Effector memory CD8-positive, alpha-beta T cell (primary cell): ENCODE measurements around the gene STX16.

Experiments
- ATAC-seq: fragments of 150-1000 bp; cut with Tn5 transposase; replicated peaks from 2 replicates; pipeline ENCODE4 v1.10.0; 2021; ENCODE audit warnings: mild to moderate bottlenecking, moderate library complexity
- DNase-seq, 3 experiments: peaks; one replicate each; pipeline ENCODE4 v3.0.0; 2021
- H3K27ac Mint-ChIP-seq, 2 donors: one replicate each; pipeline ENCODE4 v1.8.0; 2022; ENCODE audit warnings: mild to moderate bottlenecking in 2 of 2, mixed read lengths in 2 of 2, moderate library complexity in 2 of 2
- H3K27me3 Mint-ChIP-seq, 2 donors: one replicate each; pipeline ENCODE4 v1.8.0; 2022; ENCODE audit warnings: mixed read lengths in 2 of 2
- H3K36me3 Mint-ChIP-seq: one replicate; pipeline ENCODE4 v1.8.0; 2022; ENCODE audit warnings: mild to moderate bottlenecking, moderate library complexity, mixed read lengths; ENCODE audit not compliant: insufficient read depth
- H3K4me1 Mint-ChIP-seq, 2 donors: one replicate each; pipeline ENCODE4 v1.8.0; 2022; ENCODE audit warnings: low read depth in 2 of 2, mixed read lengths in 2 of 2
- H3K4me3 Mint-ChIP-seq, 2 donors: one replicate each; pipeline ENCODE4 v1.8.0; 2022; ENCODE audit warnings: mild to moderate bottlenecking in 2 of 2, mixed read lengths in 2 of 2, moderate library complexity in 2 of 2
- H3K9me3 Mint-ChIP-seq, 2 donors: one replicate each; pipeline ENCODE4 v1.8.0; 2022; ENCODE audit warnings: mixed read lengths in 2 of 2

The STX16 gene

DNA sequence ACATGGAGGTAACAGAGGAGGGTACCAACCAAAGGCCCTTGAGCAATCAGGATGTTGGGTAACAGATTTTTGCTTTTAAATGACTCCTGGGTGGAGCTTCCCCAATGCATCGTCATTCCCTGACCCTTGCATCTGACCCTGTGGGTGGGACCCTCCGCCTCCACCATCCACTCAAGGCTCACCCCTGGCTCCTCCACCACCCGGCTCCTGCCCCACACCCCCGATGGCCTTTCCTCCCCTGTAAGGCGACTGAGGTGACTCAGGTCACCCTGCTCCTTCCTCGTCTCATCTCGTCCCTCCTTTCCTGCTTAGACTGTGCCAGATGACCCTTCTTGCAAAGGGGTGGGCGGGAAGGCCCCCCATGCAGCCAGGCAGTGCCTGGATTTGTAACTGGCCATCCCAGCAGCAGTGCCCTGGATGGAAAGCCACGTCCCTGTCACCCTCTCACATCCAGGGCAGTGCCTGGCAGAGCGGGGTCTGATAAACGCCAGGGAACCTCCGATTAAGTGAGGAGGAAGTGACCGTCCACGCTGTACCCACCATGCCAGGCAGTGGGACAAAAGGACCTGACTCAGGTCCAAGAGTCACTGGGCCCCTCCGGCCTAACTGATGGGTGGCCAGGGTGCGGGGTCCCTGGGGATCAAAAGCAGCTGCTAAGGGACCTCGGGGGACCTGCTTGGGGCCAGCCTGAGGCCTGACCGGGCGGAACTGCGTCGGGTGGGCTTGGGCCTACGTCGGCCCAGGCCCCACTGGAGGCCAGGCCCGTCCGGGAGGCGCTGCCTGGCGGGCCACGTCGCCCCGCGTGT is 40.9 kb downstream of the STX16 start:
- Mint-ChIP-seq H3K9me3 (no peaks in the 10 kb centered on the region), H3K4me1 (peaks cover 5 to 6% of the 10 kb centered on the region in 2 donors), H3K27me3 (no peaks in the 10 kb centered on the region), H3K4me3 (peak overlapping the region; percentile 46 to 48), H3K27ac (peak overlapping the region; percentile 35 to 65), H3K36me3 (peaks cover 9% of the 10 kb centered on the region)
- DNase-seq (peak in 2 of 3 experiments; percentile 11 to 25), ATAC-seq (no peak)

DNA sequence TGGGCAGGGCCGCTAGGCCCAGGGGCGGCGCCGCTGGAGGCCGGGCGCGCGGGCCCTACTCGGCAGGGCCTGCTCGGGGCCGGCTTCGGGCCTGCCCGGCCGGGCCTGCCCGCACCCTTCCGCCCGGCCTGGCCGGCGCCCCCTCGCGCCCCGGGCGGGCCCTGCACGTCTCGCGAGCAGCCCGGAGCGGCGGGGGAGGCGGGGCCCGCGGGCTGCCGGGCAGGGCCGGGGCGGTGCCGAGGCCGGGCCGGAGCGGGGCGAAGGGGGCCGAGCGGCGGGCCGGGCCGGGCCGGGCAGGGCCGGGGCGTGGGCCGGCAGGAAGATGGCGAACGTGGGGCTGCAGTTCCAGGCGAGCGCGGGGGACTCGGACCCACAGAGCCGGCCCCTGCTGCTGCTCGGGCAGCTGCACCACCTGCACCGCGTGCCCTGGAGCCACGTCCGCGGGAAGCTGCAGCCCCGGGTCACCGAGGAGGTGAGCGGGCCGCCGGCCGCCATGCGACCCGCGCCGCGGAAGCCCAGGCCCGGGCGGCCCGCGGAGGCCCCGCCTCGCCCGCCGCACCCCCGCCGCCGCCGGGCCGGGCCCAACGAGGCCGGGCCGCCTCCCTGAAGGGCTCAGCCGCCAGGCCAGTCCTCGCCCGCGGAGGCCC is 41.6 kb downstream of the STX16 start, which contains the start of gene NPEPL1:
NPEPL1 (plus strand) TSS at position 222 of the 647 bp plus-strand sequence; CDS start at position 323, 101 bp downstream.
- ATAC-seq, result peak; percentile 94
- DNase-seq, result peak; percentile 51 to 68 (median 54)
- no peaks in the 10 kb centered on the region for H3K27me3 Mint-ChIP-seq
- H3K9me3 Mint-ChIP-seq, result no peaks in the 10 kb centered on the region
- H3K36me3 Mint-ChIP-seq, result peaks cover 9% of the 10 kb centered on the region
- peak within 1 kb of the TSS; percentile 85 to 86 for H3K27ac Mint-ChIP-seq
- peak within 1 kb of the TSS; percentile 76 to 79 for H3K4me3 Mint-ChIP-seq
- peaks cover 5 to 9% of the 10 kb centered on the region in 2 donors for H3K4me1 Mint-ChIP-seq

DNA sequence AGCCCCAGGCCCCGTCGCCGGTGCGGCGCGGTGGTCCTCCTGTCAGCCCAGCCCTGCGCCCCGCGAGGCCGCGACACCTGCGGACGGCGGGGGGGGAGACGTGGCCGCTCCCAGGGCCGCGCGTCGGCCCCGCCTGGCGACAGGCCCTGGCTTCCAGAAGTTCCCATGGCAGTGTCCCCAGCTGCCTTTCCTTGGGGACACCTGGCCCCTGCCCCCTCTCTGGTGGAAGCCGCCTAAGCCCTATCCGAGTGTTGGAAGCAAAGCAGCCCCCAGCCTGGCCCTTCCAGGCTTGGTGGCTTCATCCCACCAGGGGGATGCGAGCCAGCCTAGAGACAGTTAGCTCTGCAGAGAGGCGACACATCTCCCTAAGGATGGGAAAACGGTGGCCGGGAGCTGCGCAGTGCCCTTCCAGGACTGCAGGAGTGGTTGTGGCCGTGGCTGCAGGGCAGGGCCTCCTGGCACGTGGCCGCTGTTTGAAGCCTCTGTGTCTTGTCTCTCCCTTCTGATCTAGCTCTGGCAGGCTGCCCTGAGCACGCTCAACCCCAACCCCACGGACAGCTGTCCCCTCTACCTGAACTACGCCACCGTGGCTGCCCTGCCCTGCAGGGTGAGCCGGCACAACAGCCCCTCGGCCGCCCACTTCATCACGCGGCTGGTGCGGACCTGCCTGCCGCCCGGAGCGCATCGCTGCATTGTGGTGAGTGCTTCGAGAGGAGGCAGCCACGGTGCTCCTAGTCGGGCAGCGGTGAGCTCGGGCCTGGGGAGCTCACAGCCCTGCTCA is 42.3 kb downstream of the STX16 start:
- peak overlapping the region; percentile 76 to 79 for H3K4me3 Mint-ChIP-seq
- peaks cover 5 to 12% of the 10 kb centered on the region in 2 donors for H3K4me1 Mint-ChIP-seq
- peak overlapping the region; percentile 85 to 86 for H3K27ac Mint-ChIP-seq
- H3K9me3 Mint-ChIP-seq, result no peaks in the 10 kb centered on the region
- H3K27me3 Mint-ChIP-seq, result no peaks in the 10 kb centered on the region
- DNase-seq (peak in 1 of 3 experiments; percentile 32), ATAC-seq (no peak)
- peaks cover 9% of the 10 kb centered on the region for H3K36me3 Mint-ChIP-seq

DNA sequence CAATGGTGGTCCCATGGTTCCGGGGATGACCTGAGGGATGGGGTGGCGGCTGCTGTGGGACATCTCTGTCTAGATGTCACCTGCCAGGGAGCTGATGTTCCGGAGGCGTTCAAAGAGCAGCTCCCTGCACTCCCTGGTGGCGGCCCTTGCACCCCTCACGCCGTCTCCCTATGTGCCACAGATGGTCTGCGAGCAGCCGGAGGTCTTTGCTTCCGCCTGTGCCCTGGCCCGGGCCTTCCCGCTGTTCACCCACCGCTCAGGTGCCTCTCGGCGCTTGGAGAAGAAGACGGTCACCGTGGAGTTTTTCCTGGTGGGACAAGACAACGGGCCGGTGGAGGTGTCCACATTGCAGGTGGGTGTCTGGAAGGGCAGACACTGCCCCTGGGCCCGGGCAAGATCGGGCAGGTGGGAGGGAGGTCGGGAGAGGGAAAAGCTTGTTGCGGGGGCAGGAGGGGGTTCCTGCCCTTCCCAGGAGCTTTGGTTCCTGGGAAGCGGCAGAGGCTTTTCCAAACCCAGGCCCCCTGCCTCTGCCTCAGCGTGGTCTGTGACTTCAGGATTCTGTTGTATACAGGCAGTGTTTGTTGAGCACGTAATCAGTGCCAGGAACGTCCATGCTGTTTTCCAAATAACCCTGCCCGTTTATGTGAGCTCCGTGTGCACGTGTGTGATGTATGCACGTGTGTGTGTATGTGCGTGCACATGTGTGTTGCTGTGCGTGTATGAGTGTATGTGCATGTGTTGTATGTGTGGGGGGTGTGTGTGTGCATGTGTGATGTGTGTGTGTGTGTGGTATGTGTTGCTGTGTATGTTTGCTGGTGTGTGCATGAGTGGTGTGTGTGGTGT is 43.4 kb downstream of the STX16 start:
- DNase-seq, result no peak

DNA sequence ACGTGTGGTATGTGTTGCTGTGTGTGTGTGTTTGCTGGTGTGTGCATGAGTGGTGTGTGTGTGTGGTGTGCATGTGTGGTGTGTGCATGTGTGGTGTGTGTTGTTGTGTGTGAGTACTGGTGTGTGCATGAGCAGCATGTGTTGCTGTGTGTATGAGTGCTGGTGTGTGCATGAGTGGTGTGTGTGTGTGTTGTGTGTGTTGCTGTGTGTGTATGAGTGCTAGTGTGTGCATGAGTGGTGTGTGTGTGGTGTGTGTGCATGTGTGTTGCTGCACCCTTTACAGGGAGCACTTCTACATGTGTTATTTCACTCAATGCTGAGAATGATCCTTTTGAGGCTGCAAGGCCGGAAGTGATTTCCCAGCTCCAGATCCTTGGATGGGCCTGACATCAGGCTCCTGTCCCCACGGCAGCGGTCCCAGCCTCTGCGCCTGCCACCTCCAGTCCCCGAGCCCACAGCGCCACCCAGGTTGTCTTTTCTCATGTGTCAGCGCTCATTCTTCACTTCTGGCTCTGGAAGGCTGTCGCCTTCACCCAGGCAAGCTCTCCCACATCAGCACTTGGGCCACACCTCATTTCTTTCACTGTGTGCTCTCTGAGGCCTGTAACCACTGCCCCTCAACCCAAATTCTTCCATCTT is 44.1 kb downstream of the STX16 start:
- no peak for ATAC-seq
- H3K9me3 Mint-ChIP-seq, result no peaks in the 10 kb centered on the region
- H3K36me3 Mint-ChIP-seq, result peaks cover 9% of the 10 kb centered on the region
- H3K4me3 Mint-ChIP-seq, result no peak overlapping the region
- H3K27ac Mint-ChIP-seq, result no peak overlapping the region
- peaks cover 5 to 13% of the 10 kb centered on the region in 2 donors for H3K4me1 Mint-ChIP-seq
- H3K27me3 Mint-ChIP-seq, result no peaks in the 10 kb centered on the region
- no peak for DNase-seq

More for the DNA sequence above, 43.4 kb downstream of the STX16 start:
- Mint-ChIP-seq H3K4me1 (peaks cover 5 to 12% of the 10 kb centered on the region in 2 donors), H3K27me3 (no peaks in the 10 kb centered on the region), H3K9me3 (no peaks in the 10 kb centered on the region), H3K4me3 (peak overlapping the region; percentile 76 to 79), H3K36me3 (peaks cover 9% of the 10 kb centered on the region), H3K27ac (no peak overlapping the region)
- no peak for ATAC-seq

DNA sequence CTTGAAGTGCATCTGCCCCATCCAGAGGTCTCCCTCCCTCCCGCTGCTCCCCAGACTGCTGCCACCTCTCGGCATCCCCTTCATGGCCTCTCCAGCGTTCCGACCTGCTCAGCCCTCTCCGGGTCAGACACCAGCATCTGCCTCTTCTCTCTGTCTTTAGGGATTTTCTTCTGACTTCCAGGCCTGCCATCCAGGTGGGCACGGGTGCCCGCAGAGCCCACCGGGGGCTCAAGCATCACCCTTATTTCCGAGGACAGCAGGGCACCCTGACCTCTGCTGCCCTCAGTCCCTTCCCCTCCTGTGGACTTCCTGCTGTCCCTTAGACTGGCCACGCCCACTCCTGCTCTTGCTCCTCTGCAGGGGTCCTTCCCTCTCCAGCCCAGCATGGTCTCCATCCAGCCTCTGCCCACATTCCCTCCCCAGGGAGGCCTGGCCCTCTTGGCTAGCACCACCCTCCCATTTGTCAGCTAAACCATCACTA is 44.9 kb downstream of the STX16 start:
- Mint-ChIP-seq H3K27ac (no peak overlapping the region), H3K4me3 (no peak overlapping the region), H3K9me3 (no peaks in the 10 kb centered on the region), H3K4me1 (peaks cover 5 to 15% of the 10 kb centered on the region in 2 donors), H3K27me3 (no peaks in the 10 kb centered on the region), H3K36me3 (peaks cover 9% of the 10 kb centered on the region)
- ATAC-seq, result no peak
- DNase-seq, result no peak

DNA sequence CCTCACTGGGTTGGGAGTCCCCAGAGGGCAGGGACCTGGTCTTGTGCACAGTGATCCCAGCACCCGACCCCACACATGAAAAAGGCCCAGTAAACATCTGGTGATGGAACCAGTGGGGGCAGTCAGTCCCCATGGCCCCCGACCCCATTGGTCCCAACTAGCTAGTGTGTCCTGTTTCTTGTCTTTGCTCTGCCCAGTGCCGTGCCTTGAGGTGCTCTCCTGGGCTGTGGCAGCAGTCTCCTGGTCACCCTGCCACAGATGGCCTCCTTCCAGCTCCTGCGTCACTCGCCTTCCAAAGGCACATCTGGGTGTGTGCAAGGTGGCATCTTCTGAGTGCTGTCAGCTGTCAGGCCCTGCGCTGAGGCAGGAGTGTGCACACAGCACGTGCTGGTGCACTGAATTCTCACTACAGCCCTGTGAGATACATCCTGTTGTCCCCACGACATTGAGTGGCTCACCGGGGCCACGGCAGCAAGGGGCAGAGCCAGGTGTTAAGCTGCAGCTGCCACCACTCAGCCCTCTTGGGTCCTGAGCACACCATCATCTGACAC is 45.4 kb downstream of the STX16 start:
- Mint-ChIP-seq H3K27me3 (no peaks in the 10 kb centered on the region), H3K36me3 (peaks cover 9% of the 10 kb centered on the region), H3K4me1 (peaks cover 5 to 15% of the 10 kb centered on the region in 2 donors), H3K27ac (peak overlapping the region in 1 of 2 donors; percentile 44), H3K4me3 (no peak overlapping the region), H3K9me3 (no peaks in the 10 kb centered on the region)
- no peak for DNase-seq
- ATAC-seq, result no peak

DNA sequence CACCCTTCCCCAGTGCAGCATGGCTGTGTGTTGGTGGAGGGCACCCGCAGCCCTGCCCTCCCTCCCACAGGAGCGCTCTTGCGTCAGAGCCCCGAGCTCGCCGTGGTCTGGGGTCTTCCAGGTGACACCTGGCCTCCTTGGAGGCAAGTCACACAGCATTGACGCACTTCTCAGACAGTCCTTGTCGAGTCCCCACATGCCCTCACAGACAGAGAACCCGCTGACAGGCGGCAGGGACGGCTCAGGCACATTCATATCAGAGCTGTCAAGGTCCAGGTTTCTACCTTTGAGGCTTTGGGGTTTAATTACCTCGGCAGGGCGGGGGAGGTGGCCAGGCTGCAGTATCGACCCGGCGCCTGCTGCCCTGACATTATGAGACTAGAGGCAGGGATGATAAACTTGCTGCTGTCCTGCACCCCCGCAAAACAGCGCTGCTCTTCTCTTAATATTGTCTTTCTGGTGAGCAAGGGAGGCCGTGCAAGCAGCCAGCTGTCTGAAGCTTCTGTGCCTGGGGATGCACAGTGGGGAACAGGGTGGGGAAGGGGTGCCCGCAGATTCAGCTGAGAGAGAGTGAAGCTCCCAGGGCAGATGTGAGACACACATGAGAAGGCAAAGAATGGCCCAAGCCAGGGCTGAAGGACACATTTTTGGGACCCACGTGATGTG is 46.3 kb downstream of the STX16 start:
- DNase-seq, result no peak
- Mint-ChIP-seq H3K27me3 (no peaks in the 10 kb centered on the region), H3K4me1 (peaks cover 5 to 15% of the 10 kb centered on the region in 2 donors), H3K36me3 (peaks cover 15% of the 10 kb centered on the region), H3K9me3 (no peaks in the 10 kb centered on the region), H3K27ac (peak overlapping the region in 1 of 2 donors; percentile 44), H3K4me3 (no peak overlapping the region)
- no peak for ATAC-seq

DNA sequence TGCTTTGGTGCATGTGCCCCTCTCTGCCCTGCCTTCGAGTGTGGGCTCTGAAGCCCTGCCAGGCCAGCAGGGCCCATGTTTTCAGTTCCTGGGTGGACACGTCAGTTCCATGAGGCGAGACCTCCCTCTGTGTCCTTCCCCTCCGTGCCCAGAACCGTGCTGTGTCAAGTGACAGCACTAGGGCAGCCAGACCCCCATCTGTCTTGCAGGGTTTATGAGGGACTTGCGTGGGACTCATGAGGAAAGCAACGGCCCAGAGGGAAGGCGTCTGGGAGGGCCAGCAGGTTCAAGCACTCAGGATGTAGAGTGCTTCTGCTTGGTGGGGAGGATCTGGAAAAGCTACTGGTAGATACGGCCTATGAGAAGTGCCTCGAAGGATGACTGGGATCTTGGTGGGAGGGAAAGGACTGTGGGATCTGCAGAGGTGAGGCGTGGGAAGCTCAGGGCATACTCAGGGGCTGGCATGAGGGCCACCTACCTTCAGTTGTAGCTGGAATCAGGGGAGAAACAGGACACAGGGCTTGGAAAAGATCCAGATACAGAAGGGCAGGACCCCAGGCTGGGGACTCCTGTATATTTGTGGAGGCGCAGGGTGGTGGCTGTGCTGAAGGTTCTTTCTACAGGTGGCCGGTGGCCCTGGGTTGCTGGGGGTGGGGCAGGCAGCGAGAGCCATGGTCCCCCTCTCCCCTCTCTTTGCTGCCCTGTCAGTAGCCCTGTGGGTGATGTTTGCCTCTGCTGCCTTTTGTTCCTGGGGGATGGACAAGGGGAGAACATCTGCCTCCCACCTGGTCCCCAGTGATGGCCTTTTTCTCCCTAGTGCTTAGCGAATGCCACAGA is 47.0 kb downstream of the STX16 start:
- ATAC-seq (no peak), DNase-seq (no peak)
- Mint-ChIP-seq H3K4me3 (no peak overlapping the region), H3K9me3 (no peaks in the 10 kb centered on the region), H3K27me3 (no peaks in the 10 kb centered on the region), H3K4me1 (peaks cover 5 to 15% of the 10 kb centered on the region in 2 donors), H3K36me3 (peaks cover 21% of the 10 kb centered on the region), H3K27ac (peak overlapping the region in 1 of 2 donors; percentile 89)

DNA sequence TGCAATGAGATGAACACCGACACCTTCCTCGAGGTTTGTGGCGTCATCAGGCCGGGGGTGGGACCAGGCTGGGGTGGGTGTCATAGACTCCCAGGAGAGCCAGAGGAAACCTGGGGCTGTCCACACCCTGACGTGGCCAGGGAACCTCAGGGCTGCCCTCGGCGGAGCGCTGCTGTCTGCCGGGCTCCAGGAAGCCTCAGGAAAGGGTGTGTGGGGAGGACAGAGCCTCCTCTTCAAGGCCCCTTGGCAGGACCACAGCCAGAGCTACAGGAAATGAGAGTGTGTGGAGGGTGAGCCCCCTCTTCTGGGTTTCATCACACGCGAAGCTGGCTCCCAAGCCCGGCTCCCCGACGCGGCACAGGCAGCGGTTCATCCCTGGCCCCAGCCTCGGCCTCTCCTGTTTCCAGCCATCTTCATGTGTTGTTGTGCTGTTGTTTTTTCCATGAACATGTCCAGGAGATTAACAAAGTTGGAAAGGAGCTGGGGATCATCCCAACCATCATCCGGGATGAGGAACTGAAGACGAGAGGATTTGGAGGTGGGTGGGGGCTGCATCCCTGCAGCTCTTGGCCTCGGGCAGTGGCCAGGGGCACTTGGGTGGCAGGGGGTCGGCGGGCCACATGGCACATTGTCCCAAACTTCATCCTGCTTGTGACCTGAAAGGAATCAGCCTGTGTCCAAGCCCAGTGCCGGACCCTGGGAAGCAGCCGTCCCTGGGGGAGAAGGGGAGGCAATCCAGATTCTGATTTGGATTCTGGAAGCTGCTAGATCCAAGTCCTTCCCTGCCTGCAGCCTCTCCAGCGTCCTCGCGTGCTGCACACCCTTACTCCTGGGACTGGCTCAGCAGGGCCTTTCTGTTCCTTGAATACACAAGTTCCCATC is 47.9 kb downstream of the STX16 start:
- ATAC-seq (no peak), DNase-seq (no peak)
- peaks cover 0 to 10% of the 10 kb centered on the region in 2 donors for H3K4me1 Mint-ChIP-seq
- H3K4me3 Mint-ChIP-seq, result no peak overlapping the region
- H3K27me3 Mint-ChIP-seq, result no peaks in the 10 kb centered on the region
- H3K36me3 Mint-ChIP-seq, result peaks cover 20% of the 10 kb centered on the region
- H3K27ac Mint-ChIP-seq, result peak overlapping the region in 1 of 2 donors; percentile 82
- no peaks in the 10 kb centered on the region for H3K9me3 Mint-ChIP-seq
